Large intestine (tissue), 3 donors: ENCODE results near the gene KDM4D. TPM values are rescaled to one million over a fixed set of nuclear protein-coding genes. Genes with fewer than 3 reads are reported as not detected.

Source experiments
- DNase-seq, 2 donors: peaks; one replicate each; pipeline versions ENCODE4 v3.0.0 to v3.0.0-alpha.2; 2013
- H3K27ac ChIP-seq: one replicate; pipeline ENCODE4 v1.5.1; 2013; ENCODE audit warnings: low read length
- H3K27me3 ChIP-seq: 2 replicates; pipeline ENCODE4 v1.6.1; 2013; ENCODE audit warnings: low read length; ENCODE audit not compliant: control insufficient read depth, insufficient read depth
- H3K36me3 ChIP-seq: 2 replicates; pipeline ENCODE4 v1.6.1; 2013; ENCODE audit warnings: low read length; ENCODE audit not compliant: control insufficient read depth, insufficient read depth
- H3K4me1 ChIP-seq: one replicate; pipeline ENCODE4 v1.6.1; 2013; ENCODE audit warnings: low read length; ENCODE audit not compliant: control insufficient read depth, insufficient read depth
- H3K4me3 ChIP-seq: one replicate; pipeline ENCODE4 v1.5.1; 2013; ENCODE audit warnings: low read length
- H3K9me3 ChIP-seq: one replicate; pipeline ENCODE4 v1.6.1; 2013; ENCODE audit warnings: mild to moderate bottlenecking, low read depth, low read length, moderate library complexity; ENCODE audit not compliant: control insufficient read depth
- WGBS: methylation state at CpG from one replicate; pipeline ENCODE4 v1.1.5; 2013; ENCODE audit warnings: low lambda C conversion rate; ENCODE audit not compliant: insufficient coverage; 5-methylcytosine and 5-hydroxymethylcytosine counted together
- polyA plus RNA-seq: library from polyadenylated mRNA; unstranded; fragments of 120-200 nt; gene quantifications from one replicate; pipeline ENCODE4 v1.2.1, GENCODE V29; 2013

The KDM4D gene
- polyA plus RNA-seq, 1 donor, result 0.67 TPM

DNA sequence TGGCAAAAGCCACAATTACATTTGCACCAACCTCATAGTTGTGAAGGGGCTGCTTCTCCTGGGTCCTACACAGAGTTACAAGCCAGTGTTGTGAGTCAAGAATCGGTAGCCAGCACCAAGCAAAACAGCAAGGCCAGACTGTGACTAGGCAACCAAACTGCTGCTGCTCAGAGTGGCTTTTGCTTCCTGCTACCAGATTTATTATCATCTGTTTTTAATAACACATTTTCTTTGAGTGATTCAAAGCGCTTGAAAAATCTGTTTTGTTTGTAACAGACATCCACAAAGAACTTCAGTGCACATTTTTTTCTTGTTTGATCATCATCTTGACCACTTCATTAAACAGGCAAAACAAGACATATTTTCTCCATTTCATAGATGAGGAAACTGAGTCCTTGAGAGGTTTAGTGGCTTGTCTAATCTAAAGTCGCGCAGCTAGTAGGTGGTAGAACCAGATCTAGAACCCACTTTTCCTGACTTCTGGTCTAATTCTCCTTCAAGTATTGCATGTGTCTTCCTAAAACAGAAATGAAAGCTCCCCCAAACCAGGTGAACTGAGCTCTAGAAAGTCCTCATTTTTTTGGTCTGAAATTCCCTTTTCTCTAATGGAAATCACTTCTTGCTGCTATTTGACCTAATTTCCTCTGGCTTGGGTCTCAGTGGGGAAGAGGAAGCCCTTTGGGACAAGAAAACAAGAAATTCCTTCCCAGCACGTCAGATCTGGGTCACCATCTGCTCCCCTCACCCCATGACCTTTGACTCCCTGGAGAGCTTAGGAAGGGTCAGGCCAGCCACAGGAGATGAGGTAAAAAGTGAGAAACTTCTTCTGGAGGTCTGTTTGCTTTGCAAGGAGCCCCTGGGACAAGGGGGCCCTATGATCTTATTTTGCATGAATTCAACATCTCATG lies 40.0 kb upstream of the KDM4D start:
- 67% methylated on average over 1 of the region's 5 CpGs for WGBS
- no peaks in the 10 kb centered on the region for H3K27me3 ChIP-seq
- no peak overlapping the region for H3K4me3 ChIP-seq
- H3K9me3 ChIP-seq, result no peaks in the 10 kb centered on the region
- H3K27ac ChIP-seq, result no peak overlapping the region
- H3K36me3 ChIP-seq, result no peaks in the 10 kb centered on the region
- no peaks in the 10 kb centered on the region for H3K4me1 ChIP-seq
- no peak for DNase-seq

DNA sequence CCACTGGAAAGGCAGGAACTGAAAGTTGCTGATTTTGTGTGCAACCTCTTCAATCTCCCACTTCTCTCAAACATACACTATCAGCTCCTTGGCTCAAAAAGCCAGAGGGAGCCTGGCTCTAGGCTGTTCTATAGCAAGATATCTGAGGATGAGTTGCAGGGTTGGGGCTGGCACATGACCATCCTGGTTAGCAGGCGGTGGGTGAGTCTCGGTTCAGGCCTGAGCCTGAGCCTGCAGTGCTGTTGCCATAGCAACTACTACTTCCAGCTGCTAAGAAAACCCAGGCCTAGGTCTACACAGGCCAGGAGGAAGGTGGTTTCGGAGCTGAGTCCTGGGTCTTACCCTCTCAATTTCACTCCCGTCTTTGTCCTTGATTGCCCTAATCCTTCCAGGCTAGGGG lies 39.1 kb upstream of the KDM4D start:
- DNase-seq, result no peak
- Histone ChIP-seq H3K4me1 (no peaks in the 10 kb centered on the region), H3K9me3 (no peaks in the 10 kb centered on the region), H3K27me3 (no peaks in the 10 kb centered on the region), H3K27ac (no peak overlapping the region), H3K4me3 (no peak overlapping the region), H3K36me3 (no peaks in the 10 kb centered on the region)
- WGBS, result no CpG with 5 or more reads among the region's 4 CpGs

DNA sequence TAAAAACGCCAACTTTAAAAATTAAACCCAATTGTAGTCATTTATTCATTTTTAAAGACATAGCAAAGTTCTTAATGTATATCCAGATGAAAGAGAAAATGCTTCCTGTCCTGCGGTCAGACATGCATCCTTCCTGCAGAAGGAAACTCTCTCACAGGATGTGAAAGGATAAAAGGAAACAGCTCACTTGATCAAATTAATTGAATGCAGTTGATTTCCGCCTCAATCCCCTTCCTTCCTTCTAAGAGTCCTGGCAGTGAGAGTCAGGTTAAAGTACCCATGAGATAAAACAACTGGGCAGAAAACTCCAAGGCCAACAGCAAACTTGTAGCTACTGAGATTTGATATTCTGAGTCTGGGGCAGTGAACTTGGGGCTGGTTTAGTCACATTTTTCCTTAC lies 38.7 kb upstream of the KDM4D start:
- no peaks in the 10 kb centered on the region for H3K4me1 ChIP-seq
- no peaks in the 10 kb centered on the region for H3K36me3 ChIP-seq
- H3K4me3 ChIP-seq, result no peak overlapping the region
- 100% methylated on average over 1 of the region's 3 CpGs for WGBS
- no peak overlapping the region for H3K27ac ChIP-seq
- H3K27me3 ChIP-seq, result no peaks in the 10 kb centered on the region
- DNase-seq, result no peak
- H3K9me3 ChIP-seq, result no peaks in the 10 kb centered on the region

DNA sequence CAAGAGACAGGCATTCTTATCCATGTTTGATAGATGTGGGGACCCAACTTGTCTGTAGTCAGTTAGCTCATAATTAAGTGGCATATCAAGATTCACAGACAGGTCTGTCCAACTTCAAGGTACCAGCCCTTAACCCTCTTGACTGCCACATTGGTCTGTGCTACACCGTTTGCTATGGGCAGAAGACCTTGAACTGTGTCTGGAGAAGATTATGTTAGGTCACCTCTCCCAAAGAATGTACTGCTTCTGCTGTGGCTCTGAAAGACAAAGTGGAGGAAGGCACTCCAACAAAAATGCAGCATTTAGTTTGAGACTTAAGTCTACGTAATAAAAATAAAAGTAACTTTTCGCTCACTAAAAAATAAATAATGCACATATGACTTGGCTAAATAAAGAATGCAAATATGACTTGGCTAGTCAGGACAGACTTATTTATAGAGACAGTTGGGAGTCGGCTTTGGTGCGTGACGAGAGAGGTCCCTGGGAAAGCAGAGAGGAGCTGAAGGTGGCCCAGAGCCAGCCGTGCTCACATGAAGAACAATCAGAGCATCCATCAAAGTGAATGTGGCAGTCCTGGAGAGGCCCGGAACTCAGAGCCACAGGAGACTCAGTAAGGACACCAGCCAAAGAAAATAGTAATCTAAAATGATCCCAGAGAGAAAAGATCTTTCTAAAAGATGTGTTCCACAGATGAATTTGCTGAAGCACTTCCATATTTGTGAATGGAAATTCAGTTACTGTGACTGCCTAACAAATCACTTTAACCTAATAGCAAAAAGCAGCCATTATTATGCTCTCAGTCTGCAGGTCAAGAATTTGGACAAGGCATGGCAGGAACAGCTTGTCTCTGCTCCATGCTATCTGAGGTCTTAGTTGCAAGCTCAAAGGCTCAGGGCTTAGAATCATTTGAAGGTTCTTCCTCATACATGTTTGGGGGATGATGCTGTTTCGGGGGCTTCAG lies 35.1 kb upstream of the KDM4D start:
- Histone ChIP-seq H3K27me3 (no peaks in the 10 kb centered on the region), H3K4me3 (no peak overlapping the region), H3K27ac (no peak overlapping the region), H3K4me1 (no peaks in the 10 kb centered on the region), H3K9me3 (no peaks in the 10 kb centered on the region), H3K36me3 (no peaks in the 10 kb centered on the region)
- 50% methylated on average over 2 of the region's 9 CpGs for WGBS
- DNase-seq, result peak in 1 of 2 donors; percentile 13

DNA sequence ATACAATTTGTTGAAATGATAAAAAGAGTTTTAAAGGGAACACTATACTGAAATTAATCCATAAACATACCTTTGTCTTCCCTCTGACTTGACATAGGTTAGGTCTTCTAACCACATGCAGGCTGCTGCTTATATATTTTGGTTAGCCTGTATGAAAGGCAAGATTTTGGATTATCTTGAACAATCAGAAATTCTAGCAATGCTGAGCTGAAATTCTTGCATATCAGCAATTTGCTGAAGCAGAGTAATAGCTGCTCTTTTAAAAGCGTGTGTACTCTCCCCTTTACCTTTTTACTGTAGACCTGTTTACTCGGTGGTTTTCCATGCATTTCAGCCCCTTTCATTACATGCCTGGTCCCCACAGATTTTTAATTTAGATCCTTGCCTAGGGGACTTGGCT lies 34.2 kb upstream of the KDM4D start:
- no peaks in the 10 kb centered on the region for H3K36me3 ChIP-seq
- H3K4me1 ChIP-seq, result no peaks in the 10 kb centered on the region
- WGBS, result 90% methylated on average over 2 of the region's 2 CpGs
- no peaks in the 10 kb centered on the region for H3K27me3 ChIP-seq
- no peak overlapping the region for H3K27ac ChIP-seq
- DNase-seq, result no peak
- no peaks in the 10 kb centered on the region for H3K9me3 ChIP-seq
- no peak overlapping the region for H3K4me3 ChIP-seq

DNA sequence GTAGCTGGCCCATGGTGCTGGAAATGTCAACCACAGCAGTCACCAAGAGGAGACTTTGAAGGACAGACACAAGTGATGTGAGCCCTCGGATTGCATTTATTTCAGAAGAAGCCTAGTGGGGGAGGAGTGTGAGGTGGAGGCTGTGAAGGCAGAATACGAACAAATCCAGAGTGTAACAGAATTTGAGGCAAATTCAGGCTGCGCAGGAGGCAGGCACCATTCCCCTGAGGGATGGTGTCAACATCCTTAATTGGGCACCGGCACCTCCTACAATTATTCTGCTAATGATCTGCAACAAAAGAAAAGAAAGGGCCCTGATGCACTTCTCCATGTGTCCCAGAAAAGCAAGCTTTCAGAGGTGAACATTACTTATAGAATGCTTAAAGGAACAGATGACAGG lies 32.4 kb upstream of the KDM4D start:
- WGBS, result 86% methylated on average over 1 of the region's 4 CpGs
- no peak overlapping the region for H3K4me3 ChIP-seq
- H3K9me3 ChIP-seq, result no peaks in the 10 kb centered on the region

DNA sequence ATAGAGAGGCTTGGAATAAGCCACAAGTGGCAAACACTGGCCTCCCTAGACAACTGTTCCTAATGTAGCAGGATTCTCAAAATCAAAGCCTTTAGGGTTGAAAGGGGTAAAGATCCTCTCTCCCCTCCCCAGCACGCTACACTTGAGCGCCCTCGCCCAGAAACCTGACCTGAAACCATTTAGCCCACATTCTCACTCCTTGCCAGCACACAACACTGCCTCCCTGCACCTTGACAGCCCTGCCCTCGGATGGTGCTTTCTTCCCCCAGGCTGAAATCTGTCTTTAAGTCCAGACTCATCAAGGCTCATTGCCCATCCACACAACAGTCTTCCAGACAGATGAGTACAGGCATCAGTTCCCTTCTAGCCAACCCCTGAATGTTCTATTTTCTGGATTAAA lies 26.7 kb upstream of the KDM4D start:
- H3K27ac ChIP-seq, result no peak overlapping the region
- H3K9me3 ChIP-seq, result no peaks in the 10 kb centered on the region
- WGBS, result no CpG with 5 or more reads among the region's 4 CpGs
- no peaks in the 10 kb centered on the region for H3K4me1 ChIP-seq
- H3K27me3 ChIP-seq, result peaks cover 2% of the 10 kb centered on the region
- no peak for DNase-seq
- no peak overlapping the region for H3K4me3 ChIP-seq
- H3K36me3 ChIP-seq, result no peaks in the 10 kb centered on the region

More for the DNA sequence above, 32.4 kb upstream of the KDM4D start:
- no peak for DNase-seq
- no peaks in the 10 kb centered on the region for H3K27me3 ChIP-seq
- no peaks in the 10 kb centered on the region for H3K4me1 ChIP-seq
- no peak overlapping the region for H3K27ac ChIP-seq
- no peaks in the 10 kb centered on the region for H3K36me3 ChIP-seq

DNA sequence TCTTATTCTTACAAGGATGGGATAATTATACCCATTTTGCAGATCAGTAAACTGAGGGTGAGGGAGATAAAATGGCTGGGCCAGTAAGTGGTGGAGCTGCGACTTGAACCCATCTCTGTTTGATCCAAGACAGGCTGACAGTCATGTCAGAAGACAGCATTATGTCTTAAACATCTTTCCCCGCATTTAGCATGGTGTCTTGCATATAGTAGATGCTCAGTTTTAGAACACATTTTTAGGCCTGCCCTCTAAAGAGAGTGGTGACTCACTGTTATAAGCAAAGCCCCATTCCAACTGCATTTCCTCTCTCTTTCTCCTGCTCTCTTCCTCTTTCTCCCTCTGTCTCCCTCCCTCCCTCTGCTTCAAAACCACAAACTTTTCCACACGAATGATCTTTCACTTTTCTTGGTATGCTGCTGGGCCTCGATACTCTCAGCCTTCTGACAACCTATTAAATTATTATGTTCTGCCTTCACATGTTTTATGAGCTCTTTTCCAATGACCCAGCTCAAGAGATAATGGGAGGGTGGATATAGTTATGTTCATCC lies 25.4 kb upstream of the KDM4D start:
- H3K4me1 ChIP-seq, result no peaks in the 10 kb centered on the region
- no peak overlapping the region for H3K4me3 ChIP-seq
- no CpG with 5 or more reads among the region's 4 CpGs for WGBS
- DNase-seq, result no peak
- no peaks in the 10 kb centered on the region for H3K36me3 ChIP-seq
- no peak overlapping the region for H3K27ac ChIP-seq
- peaks cover 2% of the 10 kb centered on the region for H3K27me3 ChIP-seq
- no peaks in the 10 kb centered on the region for H3K9me3 ChIP-seq

DNA sequence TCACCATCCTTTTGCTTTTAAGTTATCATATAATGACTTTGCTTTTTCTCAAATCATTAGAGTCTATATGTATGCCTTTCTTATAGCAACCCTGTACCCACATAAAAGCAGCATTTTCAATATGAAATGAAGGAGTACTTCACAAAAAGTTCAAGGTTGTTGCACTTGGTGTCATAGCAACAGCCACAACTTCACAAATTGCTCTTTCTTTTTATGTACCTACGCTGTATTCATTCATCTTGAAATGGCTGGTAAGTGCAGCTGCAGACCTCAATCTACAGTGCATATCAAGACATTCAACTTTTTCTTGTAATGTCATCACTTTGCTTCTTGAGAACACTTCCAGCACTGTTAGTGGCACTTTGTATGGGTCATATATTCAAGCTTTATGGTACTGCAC lies 18.8 kb upstream of the KDM4D start:
- no peaks in the 10 kb centered on the region for H3K27me3 ChIP-seq
- WGBS, result no CpG with 5 or more reads among the region's 1 CpG
- H3K27ac ChIP-seq, result no peak overlapping the region
- H3K36me3 ChIP-seq, result peaks cover 8% of the 10 kb centered on the region
- H3K4me3 ChIP-seq, result no peak overlapping the region
- no peak for DNase-seq
- H3K9me3 ChIP-seq, result no peaks in the 10 kb centered on the region
- no peaks in the 10 kb centered on the region for H3K4me1 ChIP-seq

DNA sequence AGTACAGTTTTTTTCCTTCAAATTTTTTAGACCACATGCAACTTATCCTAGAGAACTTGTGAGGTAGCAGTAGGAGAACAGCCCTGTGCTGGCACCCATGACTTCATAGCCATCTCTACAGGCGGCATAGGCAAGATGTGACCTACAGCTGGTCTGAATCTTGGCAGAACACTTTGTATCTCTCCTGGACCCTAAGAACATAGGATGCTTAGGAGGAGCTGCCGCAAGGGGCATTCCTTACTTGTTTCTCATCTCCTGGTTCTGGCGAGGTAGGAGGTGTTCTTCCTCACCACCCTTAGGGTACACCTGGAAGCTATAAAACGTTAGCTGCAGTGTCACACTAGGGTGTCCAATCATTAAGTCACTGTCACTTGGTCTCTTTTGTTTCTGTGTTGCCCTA lies 16.5 kb upstream of the KDM4D start:
- H3K4me1 ChIP-seq, result no peaks in the 10 kb centered on the region
- no peaks in the 10 kb centered on the region for H3K27me3 ChIP-seq
- no peak overlapping the region for H3K27ac ChIP-seq
- H3K4me3 ChIP-seq, result no peak overlapping the region
- DNase-seq, result no peak
- no CpG with 5 or more reads among the region's 4 CpGs for WGBS
- H3K36me3 ChIP-seq, result peaks cover 21% of the 10 kb centered on the region
- no peaks in the 10 kb centered on the region for H3K9me3 ChIP-seq
